SK-N-MC (cell line): ENCODE measurements around the gene GTF2F2.

Source experiments
- DNase-seq: peaks from one replicate; pipeline ENCODE4 v3.0.0-alpha.2; 2011; ENCODE audit warnings: low read depth, low spot score
- H3K27ac ChIP-seq: fragments of 200-600 bp; sonication (generic); 2 replicates; pipeline ENCODE4 v1.5.1; 2016; ENCODE audit warnings: mixed run types
- H3K36me3 ChIP-seq: fragments of 200-600 bp; sonication (generic); 2 replicates; pipeline ENCODE4 v1.6.1; 2017; ENCODE audit warnings: antibody characterized with exemption, low read length, mixed read lengths; ENCODE audit not compliant: insufficient read depth
- H3K4me3 ChIP-seq: fragments of 200-600 bp; sonication (generic); 2 replicates; pipeline ENCODE4 v1.5.1; 2016
- H3K9ac ChIP-seq: fragments of 200-600 bp; sonication (generic); 2 replicates; pipeline ENCODE4 v1.8.0; 2017; ENCODE audit warnings: mixed run types, mixed read lengths; ENCODE audit not compliant: insufficient read length
- H3K9me3 ChIP-seq: fragments of 200-600 bp; sonication (generic); 2 replicates; pipeline ENCODE4 v1.6.1; 2017; ENCODE audit warnings: low read depth, mild to moderate bottlenecking, antibody characterized with exemption, low read length, moderate library complexity, mixed read lengths
- EZH2 ChIP-seq: fragments of 200-600 bp; sonication (generic); IDR thresholded peaks from one replicate; pipeline ENCODE4 v1.6.1; 2017; ENCODE audit warnings: antibody characterized with exemption
- FOXP2 ChIP-seq: optimal IDR thresholded peaks from 2 replicates; pipeline ENCODE3; 2011; ENCODE audit warnings: mild to moderate bottlenecking, moderate library complexity; ENCODE audit not compliant: insufficient read depth; ENCODE audit errors: extremely low read length, control extremely low read depth
- POLR2AphosphoS5 ChIP-seq: IDR thresholded peaks from 2 replicates; pipeline ENCODE4 v1.6.1; 2012; ENCODE audit warnings: mild to moderate bottlenecking, low read depth, low read length, borderline replicate concordance

The GTF2F2 gene

DNA sequence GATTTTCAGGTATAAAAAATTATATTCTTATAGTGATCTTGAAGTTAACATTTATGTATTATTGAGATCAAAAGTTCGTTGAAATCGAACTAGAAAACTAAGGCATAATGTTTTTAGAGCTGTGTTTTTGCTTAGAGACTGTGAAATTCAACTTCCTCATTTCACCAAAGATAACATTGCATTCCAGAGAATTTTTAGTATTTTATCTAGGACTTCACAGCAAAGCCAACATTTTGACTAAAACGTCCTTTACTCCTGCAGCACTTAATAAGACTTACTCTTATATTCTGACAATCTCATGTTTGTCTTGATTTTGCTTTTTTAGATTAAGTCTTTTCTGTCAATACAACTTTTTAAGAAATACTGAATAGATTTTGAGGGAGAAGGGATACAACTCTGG, 75.8 kb downstream of the GTF2F2 start:
- no peaks in the 10 kb centered on the region for H3K9me3 ChIP-seq
- no peaks in the 10 kb centered on the region for H3K36me3 ChIP-seq
- no peak overlapping the region for H3K27ac ChIP-seq
- H3K9ac ChIP-seq: no peak overlapping the region
- no peak for TF ChIP-seq EZH2
- TF ChIP-seq POLR2AphosphoS5: no peak
- no peak for TF ChIP-seq FOXP2
- no peak overlapping the region for H3K4me3 ChIP-seq
- DNase-seq: no peak

DNA sequence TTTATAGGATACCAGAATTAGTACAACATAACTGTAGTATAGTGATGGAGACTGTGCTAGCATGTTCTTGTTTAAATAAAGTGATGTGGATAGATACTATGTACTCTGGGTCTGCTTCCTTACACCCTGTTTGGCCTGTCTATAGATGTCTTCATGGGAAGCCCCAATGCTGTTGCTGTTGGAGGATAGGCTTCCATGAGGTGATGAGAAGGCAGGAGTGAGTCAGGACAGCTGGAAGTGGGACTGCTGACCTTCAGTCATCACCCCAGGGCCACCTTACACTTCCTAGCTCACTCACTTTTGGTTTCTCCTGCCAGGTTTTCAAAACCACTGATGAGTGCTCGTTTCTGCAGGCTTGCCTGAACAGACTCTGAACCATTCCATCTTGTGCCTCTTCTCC, 76.3 kb downstream of the GTF2F2 start:
- Histone ChIP-seq H3K4me3 (no peak overlapping the region), H3K27ac (no peak overlapping the region), H3K36me3 (no peaks in the 10 kb centered on the region), H3K9me3 (no peaks in the 10 kb centered on the region), H3K9ac (no peak overlapping the region)
- TF ChIP-seq FOXP2 (no peak), POLR2AphosphoS5 (no peak), EZH2 (no peak)
- DNase-seq: no peak

DNA sequence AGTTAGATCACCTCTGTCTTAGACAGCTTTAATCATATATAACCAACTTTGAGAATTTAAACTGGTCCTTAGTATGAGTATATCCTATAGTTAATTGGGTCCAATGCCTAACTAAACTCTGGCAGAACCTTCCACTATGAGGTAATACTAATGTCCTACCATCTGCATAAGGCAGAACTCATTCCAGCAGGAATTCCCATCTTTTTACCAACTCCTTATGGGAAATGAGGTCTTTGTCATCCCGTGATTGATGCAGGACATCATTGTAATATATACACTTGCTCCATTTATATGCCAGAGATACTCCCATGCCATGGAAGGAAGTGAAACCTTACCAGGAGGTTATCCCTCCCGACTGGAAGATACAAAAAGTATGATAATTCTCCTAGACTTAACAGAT, 77.7 kb downstream of the GTF2F2 start:
- H3K9me3 ChIP-seq: no peaks in the 10 kb centered on the region
- TF ChIP-seq FOXP2: no peak
- no peak for TF ChIP-seq POLR2AphosphoS5
- no peak for TF ChIP-seq EZH2
- no peak overlapping the region for H3K27ac ChIP-seq
- H3K9ac ChIP-seq: no peak overlapping the region
- H3K4me3 ChIP-seq: no peak overlapping the region
- no peaks in the 10 kb centered on the region for H3K36me3 ChIP-seq
- no peak for DNase-seq

DNA sequence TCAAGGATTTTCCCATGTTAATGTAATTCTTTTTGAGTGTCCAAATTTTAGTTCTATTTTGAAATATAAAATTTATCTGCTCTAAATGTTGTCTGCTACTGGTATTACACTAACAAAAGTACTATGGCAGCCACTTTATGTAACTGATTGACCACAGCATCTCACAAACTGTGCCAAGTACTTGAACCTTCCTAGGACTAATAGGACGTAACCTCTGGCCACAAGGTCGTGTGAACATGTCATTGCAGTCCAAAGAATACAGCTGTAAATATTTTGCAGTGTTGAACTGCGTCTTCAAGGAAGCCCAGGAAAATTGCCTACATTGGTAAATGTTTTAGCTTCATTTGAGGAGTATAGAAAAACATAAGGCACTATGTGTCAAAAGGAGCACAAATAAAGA, 78.6 kb downstream of the GTF2F2 start:
- Histone ChIP-seq H3K27ac (no peak overlapping the region), H3K9me3 (no peaks in the 10 kb centered on the region), H3K36me3 (no peaks in the 10 kb centered on the region), H3K4me3 (no peak overlapping the region), H3K9ac (no peak overlapping the region)
- DNase-seq: no peak
- TF ChIP-seq EZH2 (no peak), FOXP2 (no peak), POLR2AphosphoS5 (no peak)

DNA sequence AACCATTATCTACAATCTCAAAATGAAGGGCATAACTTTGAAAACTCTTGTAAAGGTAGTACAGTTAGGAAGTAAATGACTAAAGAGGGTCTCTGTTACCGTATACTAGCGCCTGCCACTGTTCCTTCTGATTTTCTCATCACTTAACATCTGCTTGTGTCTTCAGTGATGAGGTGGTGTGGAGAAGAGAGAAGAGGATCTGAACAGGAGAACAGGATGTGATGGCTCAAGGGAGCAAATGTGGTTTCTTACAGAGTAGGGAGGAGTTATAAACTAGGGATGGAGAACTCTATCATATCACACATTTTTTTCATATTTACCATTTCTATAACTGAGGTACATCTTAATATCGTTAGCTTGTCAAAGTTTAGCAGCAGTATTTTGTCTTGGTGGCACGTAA, 79.4 kb downstream of the GTF2F2 start:
- Histone ChIP-seq H3K9ac (no peak overlapping the region), H3K9me3 (no peaks in the 10 kb centered on the region), H3K4me3 (no peak overlapping the region), H3K36me3 (no peaks in the 10 kb centered on the region), H3K27ac (no peak overlapping the region)
- TF ChIP-seq POLR2AphosphoS5 (no peak), EZH2 (no peak), FOXP2 (no peak)
- no peak for DNase-seq

DNA sequence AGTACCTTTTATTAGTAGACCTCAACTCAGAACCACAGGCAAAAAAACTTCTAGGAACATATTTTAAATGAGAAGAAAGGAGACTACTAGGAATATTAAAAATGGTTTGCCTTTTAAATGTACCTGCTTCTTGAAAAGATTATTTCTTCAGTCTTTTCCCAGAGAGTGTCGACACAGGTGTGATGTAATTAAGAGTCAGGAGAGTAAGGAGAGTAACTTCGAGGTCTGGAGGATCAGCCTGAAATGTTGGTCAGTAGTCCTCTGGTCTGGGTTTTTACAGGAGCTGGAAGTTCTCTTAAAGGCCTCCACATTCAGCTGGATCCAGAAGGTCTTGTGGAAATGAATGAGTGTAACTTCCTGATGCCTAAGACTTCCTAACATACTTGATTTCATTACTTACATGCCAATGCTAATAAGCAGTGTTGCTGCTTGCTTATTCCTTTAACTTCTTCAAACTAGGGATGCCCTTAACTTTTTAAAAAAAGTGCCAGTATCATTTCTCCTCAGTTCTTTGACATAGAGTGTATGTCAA, 80.5 kb downstream of the GTF2F2 start, which contains the start of gene KCTD4:
Gene KCTD4, minus strand, starts transcription at position 345 of the 532 bp plus-strand sequence. CDS start 6,478 bp downstream, outside the sequence.
- Histone ChIP-seq H3K9ac (no peak within 1 kb of the TSS), H3K36me3 (no peaks in the 10 kb centered on the region), H3K4me3 (no peak within 1 kb of the TSS), H3K27ac (no peak within 1 kb of the TSS), H3K9me3 (no peaks in the 10 kb centered on the region)
- no peak for TF ChIP-seq EZH2
- no peak for TF ChIP-seq POLR2AphosphoS5
- TF ChIP-seq FOXP2: no peak
- no peak for DNase-seq

DNA sequence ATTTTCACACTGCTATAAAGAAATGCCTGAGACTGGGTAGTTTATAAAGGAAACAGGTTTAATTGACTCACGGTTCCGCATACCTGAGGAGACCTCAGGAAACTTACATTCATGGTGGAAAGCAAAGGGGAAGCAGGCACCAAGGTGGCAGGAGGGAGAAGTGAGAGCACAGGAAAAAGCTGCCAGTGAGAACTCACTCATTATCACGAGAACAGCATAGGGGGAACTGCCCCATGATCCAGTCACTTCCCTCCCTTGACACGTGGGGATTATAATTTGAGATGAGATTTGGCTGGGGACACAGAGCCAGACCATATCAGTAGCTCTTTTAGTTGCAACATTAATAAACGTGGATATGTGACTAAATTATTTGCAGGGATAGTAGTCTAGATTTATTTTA, 84.8 kb downstream of the GTF2F2 start:
- no peaks in the 10 kb centered on the region for H3K9me3 ChIP-seq
- DNase-seq: no peak
- peaks cover 2% of the 10 kb centered on the region; the same call in 1 of the 2 replicates for H3K36me3 ChIP-seq
- TF ChIP-seq FOXP2: no peak
- TF ChIP-seq EZH2: no peak
- TF ChIP-seq POLR2AphosphoS5: no peak
- no peak overlapping the region for H3K4me3 ChIP-seq
- H3K27ac ChIP-seq: no peak overlapping the region
- H3K9ac ChIP-seq: no peak overlapping the region

DNA sequence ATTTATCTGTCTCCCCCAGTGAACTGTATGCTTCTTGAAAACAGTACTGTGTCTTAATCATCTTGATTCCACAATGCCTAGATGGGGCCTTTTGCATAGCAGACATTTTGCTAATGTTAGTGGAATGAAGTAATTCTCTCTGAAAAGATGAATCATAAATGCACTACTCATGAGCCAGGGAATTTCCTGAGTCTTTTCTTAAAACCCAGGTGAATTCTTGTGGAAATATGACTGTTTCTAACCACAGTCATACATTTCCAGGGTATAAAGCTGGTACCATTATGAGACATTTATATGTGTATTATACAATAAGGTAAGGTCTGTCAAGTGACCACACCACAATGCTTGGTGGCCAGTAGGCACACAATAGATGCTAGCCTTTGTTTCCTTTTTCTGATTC, 86.0 kb downstream of the GTF2F2 start:
- Histone ChIP-seq H3K9me3 (no peaks in the 10 kb centered on the region), H3K36me3 (peaks cover 8% of the 10 kb centered on the region), H3K9ac (no peak overlapping the region), H3K27ac (0 out of 2 replicates have a peak overlapping the region, but pooled peaks have one; percentile 44), H3K4me3 (no peak overlapping the region)
- TF ChIP-seq POLR2AphosphoS5: no peak
- DNase-seq: no peak

DNA sequence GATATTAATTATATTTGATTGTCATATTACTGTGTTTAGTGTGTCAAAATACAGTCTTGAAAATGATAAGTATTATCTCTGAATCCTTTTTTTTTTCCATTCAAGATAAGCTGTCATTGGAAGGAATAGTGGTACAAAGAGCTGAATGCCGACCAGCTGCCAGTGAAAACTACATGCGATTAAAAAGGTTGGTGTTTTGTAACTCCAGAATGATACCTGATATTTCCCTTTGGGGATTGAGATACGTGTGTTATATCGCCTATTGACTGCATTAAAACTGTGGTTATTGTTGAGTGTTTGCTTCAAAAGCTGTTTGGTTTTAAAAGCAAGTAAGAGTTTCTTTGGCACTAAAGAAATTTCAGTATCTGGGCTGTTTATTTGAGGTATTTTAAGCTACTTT, 87.0 kb downstream of the GTF2F2 start:
- TF ChIP-seq EZH2 (no peak), FOXP2 (no peak), POLR2AphosphoS5 (no peak)
- no peak for DNase-seq
- Histone ChIP-seq H3K27ac (peak overlapping the region; percentile 44; the same call in 1 of the 2 replicates), H3K36me3 (peaks cover 8% of the 10 kb centered on the region), H3K4me3 (no peak overlapping the region), H3K9ac (no peak overlapping the region), H3K9me3 (no peaks in the 10 kb centered on the region)
